ENCODE results near the gene ARRDC3. TPM values are rescaled to one million over a fixed set of nuclear protein-coding genes. Genes with fewer than 3 reads are reported as not detected.

The ARRDC3 gene
- total RNA-seq, 2 donors from 2014 or later, result 30.5 to 60.7 TPM

DNA sequence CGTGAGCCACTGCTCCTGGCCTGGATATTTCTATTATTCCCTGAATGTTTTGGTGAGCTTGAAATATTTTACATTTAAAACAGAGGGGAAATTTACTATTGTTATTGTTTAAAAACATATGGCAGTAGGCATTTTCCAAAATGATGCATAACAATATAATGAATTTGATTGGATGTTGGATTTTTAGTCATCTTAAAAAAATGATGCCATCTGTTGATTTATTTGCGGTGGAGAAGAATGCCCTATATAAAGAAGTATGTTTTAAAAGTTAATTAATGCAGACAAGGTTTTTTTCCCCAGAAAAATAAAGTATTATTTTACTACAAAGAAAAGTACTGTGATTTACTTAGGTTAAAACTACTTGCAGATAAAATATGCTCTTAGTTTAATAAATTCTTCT is 33.4 kb upstream of the ARRDC3 start:
- H3K36me3 ChIP-seq (ENCODE audit: control insufficient read depth, insufficient read depth, low read length), result no peaks in the 10 kb centered on the region
- DNase-seq, result no peak
- Mint-ChIP-seq H3K27ac (no peak overlapping the region), H3K9me3 (no peaks in the 10 kb centered on the region), H3K27me3 (ENCODE audit: insufficient read depth) (no peaks in the 10 kb centered on the region), H3K4me3 (no peak overlapping the region), H3K36me3 (ENCODE audit: low read depth) (no peaks in the 10 kb centered on the region), H3K4me1 (peaks cover 17% of the 10 kb centered on the region)
- H3K9ac ChIP-seq (ENCODE audit: extremely low read depth, low read length, poor library complexity, severe bottlenecking), result no peak overlapping the region
- H3K27ac ChIP-seq (ENCODE audit: low read depth, low read length), result no peak overlapping the region
- TF ChIP-seq, protein P1, sequence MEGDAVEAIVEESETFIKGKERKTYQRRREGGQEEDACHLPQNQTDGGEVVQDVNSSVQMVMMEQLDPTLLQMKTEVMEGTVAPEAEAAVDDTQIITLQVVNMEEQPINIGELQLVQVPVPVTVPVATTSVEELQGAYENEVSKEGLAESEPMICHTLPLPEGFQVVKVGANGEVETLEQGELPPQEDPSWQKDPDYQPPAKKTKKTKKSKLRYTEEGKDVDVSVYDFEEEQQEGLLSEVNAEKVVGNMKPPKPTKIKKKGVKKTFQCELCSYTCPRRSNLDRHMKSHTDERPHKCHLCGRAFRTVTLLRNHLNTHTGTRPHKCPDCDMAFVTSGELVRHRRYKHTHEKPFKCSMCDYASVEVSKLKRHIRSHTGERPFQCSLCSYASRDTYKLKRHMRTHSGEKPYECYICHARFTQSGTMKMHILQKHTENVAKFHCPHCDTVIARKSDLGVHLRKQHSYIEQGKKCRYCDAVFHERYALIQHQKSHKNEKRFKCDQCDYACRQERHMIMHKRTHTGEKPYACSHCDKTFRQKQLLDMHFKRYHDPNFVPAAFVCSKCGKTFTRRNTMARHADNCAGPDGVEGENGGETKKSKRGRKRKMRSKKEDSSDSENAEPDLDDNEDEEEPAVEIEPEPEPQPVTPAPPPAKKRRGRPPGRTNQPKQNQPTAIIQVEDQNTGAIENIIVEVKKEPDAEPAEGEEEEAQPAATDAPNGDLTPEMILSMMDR (conservative IDR thresholded peaks at IDR 0.05), result no peak
- H3K27me3 ChIP-seq (ENCODE audit: control insufficient read depth, insufficient read depth, low read length, poor library complexity, severe bottlenecking), result no peaks in the 10 kb centered on the region
- no peak overlapping the region for H3K4me3 ChIP-seq (ENCODE audit: low read length)
- WGBS, 2 experiments (ENCODE audit: insufficient coverage in 1 of 2, insufficient read length in 1 of 2), result 98 to 100% methylated on average over 1 to 2 of the region's 2 CpGs
- H3K4me1 ChIP-seq (ENCODE audit: control insufficient read depth, insufficient read depth, low read length), result peaks cover 4% of the 10 kb centered on the region
- no peaks in the 10 kb centered on the region for H3K9me3 ChIP-seq (ENCODE audit: control insufficient read depth, low read length)

DNA sequence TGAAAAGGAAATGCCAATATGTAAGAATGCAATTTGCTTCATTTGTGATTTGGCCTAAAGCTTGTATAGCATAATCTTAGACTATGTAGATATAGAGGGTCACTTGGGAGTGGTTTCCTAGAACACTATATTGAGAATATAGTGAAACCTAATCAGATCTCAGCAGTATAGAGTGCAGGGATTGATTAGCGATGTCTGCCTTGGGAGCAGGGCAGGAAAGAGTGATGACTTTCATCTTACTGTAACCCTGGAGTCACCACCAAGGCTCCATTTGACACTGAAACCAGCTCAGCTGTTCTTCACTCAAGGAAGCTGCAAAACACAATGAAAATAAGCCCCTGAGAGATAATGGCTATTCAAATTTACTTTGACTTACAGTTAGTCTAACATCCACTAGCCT is 26.2 kb upstream of the ARRDC3 start:
- Histone ChIP-seq H3K4me1 (ENCODE audit: control insufficient read depth, insufficient read depth, low read length) (peaks cover 3% of the 10 kb centered on the region), H3K9ac (ENCODE audit: extremely low read depth, low read length, poor library complexity, severe bottlenecking) (no peak overlapping the region), H3K36me3 (ENCODE audit: control insufficient read depth, insufficient read depth, low read length) (no peaks in the 10 kb centered on the region), H3K27ac (ENCODE audit: low read depth, low read length) (no peak overlapping the region), H3K27me3 (ENCODE audit: control insufficient read depth, insufficient read depth, low read length, poor library complexity, severe bottlenecking) (no peaks in the 10 kb centered on the region), H3K4me3 (ENCODE audit: low read length) (no peak overlapping the region), H3K9me3 (ENCODE audit: control insufficient read depth, low read length) (no peaks in the 10 kb centered on the region)
- Mint-ChIP-seq H3K4me1 (peaks cover 3% of the 10 kb centered on the region), H3K36me3 (ENCODE audit: low read depth) (no peaks in the 10 kb centered on the region), H3K4me3 (no peak overlapping the region), H3K9me3 (no peaks in the 10 kb centered on the region), H3K27me3 (ENCODE audit: insufficient read depth) (no peaks in the 10 kb centered on the region), H3K27ac (no peak overlapping the region)
- TF ChIP-seq, protein P1 (conservative IDR thresholded peaks at IDR 0.05), result no peak
- no peak for DNase-seq
- 96% methylated on average over 1 of the region's 1 CpG; no CpG with 5 or more reads in 1 of the 2 experiments for WGBS, 2 experiments (ENCODE audit: insufficient coverage in 1 of 2, insufficient read length in 1 of 2)

DNA sequence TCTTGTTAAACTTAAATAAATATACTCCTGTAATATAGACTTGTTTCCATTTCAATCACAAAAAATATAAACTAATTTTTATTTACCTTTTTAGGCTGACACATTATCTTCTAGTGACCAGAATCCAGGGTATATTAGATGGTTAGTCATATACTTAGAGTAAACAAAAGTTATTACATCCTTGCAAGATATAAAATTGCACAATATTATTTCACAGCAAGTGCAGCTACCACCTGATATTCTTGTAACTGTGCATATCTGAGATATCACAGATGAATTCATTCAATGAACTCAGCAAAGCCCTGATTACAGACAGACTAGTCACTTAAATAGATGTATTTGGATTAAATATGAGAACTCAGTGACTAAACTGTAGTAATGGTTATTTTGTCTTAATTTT is 25.6 kb upstream of the ARRDC3 start:
- no peak overlapping the region for H3K27ac Mint-ChIP-seq

More for the DNA sequence above, 25.6 kb upstream of the ARRDC3 start:
- no peaks in the 10 kb centered on the region for H3K27me3 Mint-ChIP-seq (ENCODE audit: insufficient read depth)
- Histone ChIP-seq H3K4me3 (ENCODE audit: low read length) (no peak overlapping the region), H3K27ac (ENCODE audit: low read depth, low read length) (no peak overlapping the region), H3K4me1 (ENCODE audit: control insufficient read depth, insufficient read depth, low read length) (no peaks in the 10 kb centered on the region), H3K9ac (ENCODE audit: extremely low read depth, low read length, poor library complexity, severe bottlenecking) (no peak overlapping the region), H3K9me3 (ENCODE audit: control insufficient read depth, low read length) (no peaks in the 10 kb centered on the region), H3K36me3 (ENCODE audit: control insufficient read depth, insufficient read depth, low read length) (no peaks in the 10 kb centered on the region), H3K27me3 (ENCODE audit: control insufficient read depth, insufficient read depth, low read length, poor library complexity, severe bottlenecking) (no peaks in the 10 kb centered on the region)
- H3K4me1 Mint-ChIP-seq, result no peaks in the 10 kb centered on the region
- TF ChIP-seq, protein P1 (conservative IDR thresholded peaks at IDR 0.05), result no peak
- DNase-seq, result no peak
- H3K4me3 Mint-ChIP-seq, result no peak overlapping the region
- no peaks in the 10 kb centered on the region for H3K36me3 Mint-ChIP-seq (ENCODE audit: low read depth)
- H3K9me3 Mint-ChIP-seq, result no peaks in the 10 kb centered on the region

Data from endodermal cell (in vitro differentiated cells).